ENCODE measurements around the gene LRRC17. TPM values are rescaled to one million over a fixed set of nuclear protein-coding genes. Genes with fewer than 3 reads are reported as not detected.
A peak's percentile ranks its signal among the peaks of the same experiment; 100 is the strongest.
"Not testable (repeated sequence)": the region's sequence is repeated elsewhere in the genome, so short reads cannot be mapped to it uniquely, and the experiment has no call there.

Gene LRRC17
- total RNA-seq, 1 donor from 2014 or later: 10.6 TPM

GRCh38 chr7:102897856-102898531 is 14.8 kb upstream of the LRRC17 start:
- no peak for DNase-seq (ENCODE audit: low spot score)

GRCh38 chr7:102898532-102898859 is 14.3 kb upstream of the LRRC17 start:
- DNase-seq (ENCODE audit: low spot score): no peak

GRCh38 chr7:102902052-102902451 is 10.7 kb upstream of the LRRC17 start:
- not testable (repeated sequence) for DNase-seq (ENCODE audit: low spot score)

GRCh38 chr7:102903576-102903975 is 9.2 kb upstream of the LRRC17 start:
- not testable (repeated sequence) for DNase-seq (ENCODE audit: low spot score)

GRCh38 chr7:102908676-102909075 is 4.1 kb upstream of the LRRC17 start:
- DNase-seq (ENCODE audit: low spot score): no peak

- no peak for DNase-seq (ENCODE audit: low spot score)
Observed at GRCh38 chr7:102913826-102914225, 1.0 kb downstream of the LRRC17 start.

- DNase-seq (ENCODE audit: low spot score): peak; percentile 38
Observed at GRCh38 chr7:102914585-102914984, 1.8 kb downstream of the LRRC17 start.

GRCh38 chr7:102916426-102916825 is 3.6 kb downstream of the LRRC17 start:
- no peak for DNase-seq (ENCODE audit: low spot score)

- DNase-seq (ENCODE audit: low spot score): no peak
Observed at GRCh38 chr7:102916881-102917280, 4.1 kb downstream of the LRRC17 start.

- DNase-seq (ENCODE audit: low spot score): no peak
Observed at GRCh38 chr7:102917436-102918353, 4.9 kb downstream of the LRRC17 start.

GRCh38 chr7:102918845-102919244 is 6.0 kb downstream of the LRRC17 start:
- no peak for DNase-seq (ENCODE audit: low spot score)

GRCh38 chr7:102925976-102926782 is 13.4 kb downstream of the LRRC17 start:
- DNase-seq (ENCODE audit: low spot score): no peak

- DNase-seq (ENCODE audit: low spot score): no peak
Observed at GRCh38 chr7:102926783-102927140, 14.0 kb downstream of the LRRC17 start.

- no peak for DNase-seq (ENCODE audit: low spot score)
Observed at GRCh38 chr7:102927312-102927933, 14.6 kb downstream of the LRRC17 start.

- no peak for DNase-seq (ENCODE audit: low spot score)
Observed at GRCh38 chr7:102931757-102932156, 19.0 kb downstream of the LRRC17 start.

- peak; percentile 73 for DNase-seq (ENCODE audit: low spot score)
Observed at GRCh38 chr7:102933763-102934162, 21.0 kb downstream of the LRRC17 start.

GRCh38 chr7:102934239-102934638 is 21.4 kb downstream of the LRRC17 start:
- no peak for DNase-seq (ENCODE audit: low spot score)

- no peak for DNase-seq (ENCODE audit: low spot score)
Observed at GRCh38 chr7:102934701-102935100, 21.9 kb downstream of the LRRC17 start.

GRCh38 chr7:102935450-102936115 is 22.8 kb downstream of the LRRC17 start:
- no peak for DNase-seq (ENCODE audit: low spot score)

GRCh38 chr7:102938679-102939078 is 25.9 kb downstream of the LRRC17 start:
- DNase-seq (ENCODE audit: low spot score): no peak

- no peak for DNase-seq (ENCODE audit: low spot score)
Observed at GRCh38 chr7:102942181-102942866, 29.5 kb downstream of the LRRC17 start.

All from mucosa of gallbladder (tissue), 1 donor.